Mucosa of rectum (tissue), 2 donors: ENCODE data around the gene DNASE1L2.
"Not testable (repeated sequence)": the region's sequence is repeated elsewhere in the genome, so short reads cannot be mapped to it uniquely, and the experiment has no call there.

Source experiments
- H3K27ac ChIP-seq, 2 donors: one replicate each; pipeline ENCODE4 v1.7.0; 2013; ENCODE audit warnings: inconsistent platforms in 2 of 2, low read depth in 2 of 2, low read length in 2 of 2
- H3K27me3 ChIP-seq, 2 donors: one replicate each; pipeline ENCODE4 v1.7.0; 2013; ENCODE audit warnings: low read length in 2 of 2; ENCODE audit not compliant: control insufficient read depth in 2 of 2, insufficient read depth in 2 of 2
- H3K36me3 ChIP-seq, 2 donors: one replicate each; pipeline ENCODE4 v1.7.0; 2013; ENCODE audit warnings: low read length in 2 of 2; ENCODE audit not compliant: control insufficient read depth in 2 of 2, insufficient read depth in 2 of 2
- H3K4me1 ChIP-seq, 2 donors: one replicate each; pipeline ENCODE4 v1.7.0; 2013; ENCODE audit warnings: low read length in 2 of 2, mild to moderate bottlenecking in 1 of 2; ENCODE audit not compliant: control insufficient read depth in 2 of 2, insufficient read depth in 2 of 2
- H3K4me3 ChIP-seq, 2 donors: one replicate each; pipeline ENCODE4 v1.7.0; 2013; ENCODE audit warnings: low read length in 2 of 2
- H3K9ac ChIP-seq, 2 donors: one replicate each; pipeline ENCODE4 v1.7.0; 2013; ENCODE audit warnings: low read length in 2 of 2, low read depth in 1 of 2, mild to moderate bottlenecking in 1 of 2
- H3K9me3 ChIP-seq, 2 donors: one replicate each; pipeline ENCODE4 v1.7.0; 2013; ENCODE audit warnings: low read length in 2 of 2; ENCODE audit not compliant: control insufficient read depth in 2 of 2
- donor health status: healthy.
- donor health status: Normal muscosa, but diverticular disease.

DNASE1L2 gene

DNA sequence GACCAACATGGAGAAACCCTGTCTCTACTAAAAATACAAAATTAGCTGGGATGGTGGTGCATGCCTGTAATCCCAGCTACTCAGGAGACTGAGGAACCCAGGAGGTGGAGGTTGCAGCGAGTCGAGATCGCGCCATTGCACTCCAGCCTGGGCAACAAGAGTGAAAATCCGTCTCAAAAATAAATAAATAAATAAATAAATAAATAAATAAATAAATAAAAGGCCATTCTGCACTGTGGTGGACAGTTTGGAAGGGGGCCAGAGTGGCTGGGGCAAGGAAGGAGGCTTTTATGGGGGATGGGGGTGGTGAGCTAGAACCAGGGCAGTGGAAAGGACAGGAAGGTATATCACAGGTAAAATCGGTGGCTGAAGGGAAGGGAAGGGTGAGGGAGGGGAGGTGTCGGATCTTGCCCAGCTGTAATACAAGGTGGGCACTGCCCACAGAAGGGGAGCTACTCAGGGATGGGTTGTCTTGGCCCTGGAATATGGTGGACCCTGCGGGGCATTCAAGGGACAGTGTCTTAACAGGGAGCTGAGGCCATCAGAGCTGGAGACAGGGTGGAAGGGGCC is 33.0 kb upstream of the DNASE1L2 start:
- not testable (repeated sequence) for H3K27ac ChIP-seq, H3K4me3 ChIP-seq, H3K27me3 ChIP-seq, H3K9ac ChIP-seq, H3K9me3 ChIP-seq
- Histone ChIP-seq H3K36me3 (peaks cover 0 to 10% of the 10 kb centered on the region in 2 donors), H3K4me1 (peaks cover 12 to 13% of the 10 kb centered on the region in 2 donors)

DNA sequence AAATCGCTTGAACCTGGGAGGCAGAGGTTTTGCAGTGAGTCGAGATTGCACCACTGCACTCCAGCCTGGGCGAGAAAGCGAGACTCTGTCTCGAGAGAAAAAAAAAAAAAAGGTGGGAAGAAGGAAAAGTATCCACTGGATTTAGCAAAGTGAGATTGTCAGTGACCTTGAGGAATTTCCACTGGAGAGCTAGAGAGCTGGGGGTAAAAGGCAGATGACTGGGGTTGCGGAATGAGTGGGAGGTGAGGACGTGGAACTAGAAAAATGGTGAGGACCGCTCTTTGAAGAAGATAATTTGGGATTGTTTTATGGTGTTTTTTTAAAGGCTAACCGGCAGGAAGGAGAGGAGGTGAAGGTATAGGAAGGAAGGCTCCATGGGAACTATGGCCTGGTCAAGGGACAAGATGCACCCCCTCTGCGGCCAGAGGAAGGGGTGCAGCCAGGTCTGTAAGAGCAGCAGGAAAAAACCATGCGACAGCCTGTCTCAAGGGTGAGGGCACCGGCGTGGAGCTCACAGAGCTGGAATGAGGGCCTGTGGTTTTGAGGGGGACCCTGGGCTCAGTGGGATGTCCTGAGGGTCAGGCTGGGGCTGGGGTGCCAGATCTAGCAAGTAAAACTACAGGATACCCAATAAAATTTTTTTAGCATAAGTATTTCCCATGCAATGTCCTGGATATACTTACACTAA is 31.7 kb upstream of the DNASE1L2 start:
- Histone ChIP-seq H3K4me1 (peaks cover 12 to 13% of the 10 kb centered on the region in 2 donors), H3K27ac (peak overlapping the region in 1 of 2 donors; percentile 95), H3K4me3 (peak overlapping the region; percentile 90 to 100), H3K36me3 (peaks cover 11 to 14% of the 10 kb centered on the region in 2 donors), H3K27me3 (no peaks in the 10 kb centered on the region), H3K9me3 (no peaks in the 10 kb centered on the region), H3K9ac (peak overlapping the region; percentile 77 to 97)

- no peaks in the 10 kb centered on the region for H3K27me3 ChIP-seq
- H3K27ac ChIP-seq = peak within 1 kb of the TSS; percentile 95 to 97
- H3K4me3 ChIP-seq = peak within 1 kb of the TSS; percentile 90 to 100
- H3K9ac ChIP-seq = peak within 1 kb of the TSS; percentile 87 to 97
- peaks cover 12 to 13% of the 10 kb centered on the region in 2 donors for H3K4me1 ChIP-seq
- no peaks in the 10 kb centered on the region for H3K9me3 ChIP-seq
- H3K36me3 ChIP-seq = peaks cover 11 to 17% of the 10 kb centered on the region in 2 donors
Measured at GRCh38 chr16:2205104-2205966, 30.9 kb upstream of the DNASE1L2 start, which contains the start of gene MLST8. TSS of gene MLST8 (plus strand) at chr16:2205454. CDS start at chr16:2206086, 632 bp downstream.

DNA sequence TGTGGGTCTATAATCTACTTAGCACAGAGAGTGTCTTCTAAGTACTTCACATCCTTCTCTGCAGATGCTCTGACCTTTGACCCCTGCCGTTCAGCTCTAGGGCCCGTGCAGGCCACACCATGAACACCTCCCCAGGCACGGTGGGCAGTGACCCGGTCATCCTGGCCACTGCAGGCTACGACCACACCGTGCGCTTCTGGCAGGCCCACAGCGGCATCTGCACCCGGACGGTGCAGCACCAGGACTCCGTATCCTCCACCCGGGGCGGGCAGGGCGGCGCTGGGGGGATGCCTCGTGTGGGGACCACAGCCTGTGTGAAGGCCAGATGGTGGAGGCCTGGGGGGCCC is 30.3 kb upstream of the DNASE1L2 start:
- peaks cover 11 to 17% of the 10 kb centered on the region in 2 donors for H3K36me3 ChIP-seq
- H3K9me3 ChIP-seq = no peaks in the 10 kb centered on the region
- peak overlapping the region; percentile 90 to 100 for H3K4me3 ChIP-seq
- peak overlapping the region; percentile 87 to 97 for H3K9ac ChIP-seq
- H3K27me3 ChIP-seq = no peaks in the 10 kb centered on the region
- peaks cover 12 to 13% of the 10 kb centered on the region in 2 donors for H3K4me1 ChIP-seq
- H3K27ac ChIP-seq = peak overlapping the region; percentile 95 to 97

DNA sequence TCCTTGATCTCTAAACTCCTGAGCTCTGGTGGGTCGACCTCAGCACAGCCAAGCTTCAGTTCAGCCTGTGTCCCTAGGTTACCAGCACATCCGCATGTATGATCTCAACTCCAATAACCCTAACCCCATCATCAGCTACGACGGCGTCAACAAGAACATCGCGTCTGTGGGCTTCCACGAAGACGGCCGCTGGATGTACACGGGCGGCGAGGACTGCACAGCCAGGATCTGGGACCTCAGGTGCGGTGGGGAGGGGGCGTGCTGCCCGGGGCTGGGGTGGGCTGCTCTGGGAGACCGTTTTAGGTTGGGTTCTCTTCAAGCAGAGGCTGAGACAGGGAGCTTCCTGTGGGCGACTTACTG is 29.8 kb upstream of the DNASE1L2 start:
- Histone ChIP-seq H3K36me3 (peaks cover 11 to 17% of the 10 kb centered on the region in 2 donors), H3K27me3 (no peaks in the 10 kb centered on the region), H3K9ac (peak overlapping the region in 1 of 2 donors; percentile 97), H3K27ac (no peak overlapping the region), H3K9me3 (no peaks in the 10 kb centered on the region), H3K4me3 (peak overlapping the region; percentile 90 to 100), H3K4me1 (peaks cover 12 to 13% of the 10 kb centered on the region in 2 donors)

GRCh38 chr16:2206780-2207433 is 29.3 kb upstream of the DNASE1L2 start:
- Histone ChIP-seq H3K4me3 (no peak overlapping the region), H3K27me3 (no peaks in the 10 kb centered on the region), H3K27ac (no peak overlapping the region), H3K9ac (no peak overlapping the region), H3K4me1 (peaks cover 13% of the 10 kb centered on the region in 2 donors), H3K9me3 (no peaks in the 10 kb centered on the region), H3K36me3 (peaks cover 11 to 17% of the 10 kb centered on the region in 2 donors)

GRCh38 chr16:2207872-2208271 is 28.4 kb upstream of the DNASE1L2 start:
- Histone ChIP-seq H3K36me3 (peaks cover 11 to 19% of the 10 kb centered on the region in 2 donors), H3K27ac (no peak overlapping the region), H3K4me3 (no peak overlapping the region), H3K9ac (no peak overlapping the region), H3K4me1 (peaks cover 22% of the 10 kb centered on the region in 2 donors), H3K9me3 (no peaks in the 10 kb centered on the region), H3K27me3 (no peaks in the 10 kb centered on the region)

GRCh38 chr16:2208308-2208707 is 27.9 kb upstream of the DNASE1L2 start:
- Histone ChIP-seq H3K4me1 (peaks cover 26% of the 10 kb centered on the region in 2 donors), H3K9me3 (no peaks in the 10 kb centered on the region), H3K27ac (no peak overlapping the region), H3K9ac (no peak overlapping the region), H3K36me3 (peaks cover 11 to 19% of the 10 kb centered on the region in 2 donors), H3K27me3 (no peaks in the 10 kb centered on the region), H3K4me3 (no peak overlapping the region)

DNA sequence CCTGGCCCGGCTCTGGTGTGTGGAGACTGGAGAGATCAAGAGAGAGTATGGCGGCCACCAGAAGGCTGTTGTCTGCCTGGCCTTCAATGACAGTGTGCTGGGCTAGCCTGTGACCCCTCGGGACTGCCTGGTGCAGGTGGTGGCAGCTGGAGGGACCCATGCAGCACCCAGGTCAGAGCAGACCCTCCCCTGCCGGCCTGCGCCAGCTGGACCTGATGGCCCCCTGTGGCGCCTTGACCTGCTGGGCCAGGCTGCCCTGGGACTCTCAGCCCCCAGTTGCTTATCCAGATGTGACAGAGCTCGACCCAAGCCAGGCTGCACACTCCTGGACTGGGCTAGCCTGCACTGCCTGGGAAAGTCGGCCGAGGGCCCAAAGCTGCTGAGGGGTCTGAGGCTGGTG is 27.5 kb upstream of the DNASE1L2 start:
- Histone ChIP-seq H3K4me1 (peaks cover 31% of the 10 kb centered on the region in 2 donors), H3K27ac (no peak overlapping the region), H3K36me3 (peaks cover 11 to 19% of the 10 kb centered on the region in 2 donors), H3K4me3 (no peak overlapping the region), H3K9me3 (no peaks in the 10 kb centered on the region), H3K27me3 (no peaks in the 10 kb centered on the region), H3K9ac (no peak overlapping the region)
